ENCODE measurements around the gene DNAJC27.

The DNAJC27 gene

DNA sequence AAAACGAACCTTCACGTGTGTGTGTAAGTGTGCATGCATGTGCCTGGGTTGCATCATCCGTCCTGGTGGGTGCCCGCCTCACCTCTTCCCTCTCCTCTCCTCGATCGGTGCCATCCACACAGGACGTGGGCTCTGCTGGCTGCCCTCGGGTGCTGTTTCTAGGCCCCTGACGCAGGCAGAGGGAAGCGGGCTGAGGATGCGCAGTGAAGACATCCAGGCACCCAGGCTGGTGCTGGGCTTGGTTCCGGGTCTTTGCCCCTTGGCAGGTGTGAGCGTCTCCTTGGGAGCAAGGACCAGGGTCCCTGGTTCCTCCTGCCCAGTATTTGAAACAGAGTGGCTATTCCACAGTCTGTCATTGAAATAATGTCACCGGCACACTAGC is 45.5 kb downstream of the DNAJC27 start:
- no peak for DNase-seq (ENCODE audit: low read depth, low spot score)

- DNase-seq (ENCODE audit: low read depth, low spot score) = no peak
These were observed 45.9 kb downstream of the DNAJC27 start for GRCh38 chr2:24925815-24926214.

DNA sequence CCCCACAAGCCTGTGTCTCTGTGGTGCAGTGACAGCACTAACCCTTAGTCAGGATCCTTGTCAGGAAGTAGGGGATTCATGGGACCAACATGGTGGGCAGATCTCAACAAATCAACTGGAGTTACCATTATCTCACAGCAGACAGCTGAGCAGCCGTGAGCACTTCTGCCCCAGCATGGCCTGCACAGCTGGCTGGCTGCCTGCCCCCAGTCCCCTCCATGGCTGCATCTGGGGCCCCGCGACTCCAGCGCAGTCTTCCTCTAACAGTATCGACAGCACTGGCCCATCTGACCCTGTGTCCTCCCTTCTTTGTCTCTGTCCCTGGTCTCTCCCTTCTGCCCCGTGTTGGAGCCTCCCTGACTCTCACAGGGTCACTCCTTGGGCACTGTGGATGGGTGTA is 47.0 kb downstream of the DNAJC27 start:
- no peak for DNase-seq (ENCODE audit: low read depth, low spot score)

- DNase-seq (ENCODE audit: low read depth, low spot score) = no peak
These were observed 47.5 kb downstream of the DNAJC27 start for GRCh38 chr2:24924266-24924665.

GRCh38 chr2:24923106-24923505 is 48.6 kb downstream of the DNAJC27 start:
- DNase-seq (ENCODE audit: low read depth, low spot score) = no peak

DNA sequence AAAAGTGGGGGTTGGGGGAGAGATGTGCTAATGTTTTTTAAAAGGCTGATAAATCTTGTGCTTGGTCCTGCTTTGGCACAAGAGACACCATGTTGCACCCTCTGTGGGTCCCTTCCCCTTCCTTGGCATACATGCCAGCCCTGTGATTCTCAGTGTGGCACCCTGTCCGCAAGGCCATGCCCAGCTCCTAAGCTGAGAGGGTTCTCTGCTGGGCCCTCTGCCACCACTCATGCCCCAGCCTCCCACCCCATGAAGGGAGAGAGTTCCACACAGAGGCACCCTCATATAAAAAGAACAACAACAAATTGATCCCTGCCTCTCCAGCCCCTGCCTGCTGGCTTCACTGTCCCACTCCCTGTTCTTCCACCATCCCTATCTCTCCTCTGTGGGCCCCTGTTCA is 49.2 kb downstream of the DNAJC27 start:
- no peak for DNase-seq (ENCODE audit: low read depth, low spot score)

GRCh38 chr2:24920809-24921441 is 50.8 kb downstream of the DNAJC27 start:
- DNase-seq (ENCODE audit: low read depth, low spot score) = no peak

- no peak for DNase-seq (ENCODE audit: low read depth, low spot score)
These were observed 51.5 kb downstream of the DNAJC27 start, which contains the start of gene ADCY3 for GRCh38 chr2:24920098-24920808. Gene ADCY3, minus strand, starts transcription at chr2:24920237. Its CDS starts 1,250 bp downstream, at chr2:24918987.

DNA sequence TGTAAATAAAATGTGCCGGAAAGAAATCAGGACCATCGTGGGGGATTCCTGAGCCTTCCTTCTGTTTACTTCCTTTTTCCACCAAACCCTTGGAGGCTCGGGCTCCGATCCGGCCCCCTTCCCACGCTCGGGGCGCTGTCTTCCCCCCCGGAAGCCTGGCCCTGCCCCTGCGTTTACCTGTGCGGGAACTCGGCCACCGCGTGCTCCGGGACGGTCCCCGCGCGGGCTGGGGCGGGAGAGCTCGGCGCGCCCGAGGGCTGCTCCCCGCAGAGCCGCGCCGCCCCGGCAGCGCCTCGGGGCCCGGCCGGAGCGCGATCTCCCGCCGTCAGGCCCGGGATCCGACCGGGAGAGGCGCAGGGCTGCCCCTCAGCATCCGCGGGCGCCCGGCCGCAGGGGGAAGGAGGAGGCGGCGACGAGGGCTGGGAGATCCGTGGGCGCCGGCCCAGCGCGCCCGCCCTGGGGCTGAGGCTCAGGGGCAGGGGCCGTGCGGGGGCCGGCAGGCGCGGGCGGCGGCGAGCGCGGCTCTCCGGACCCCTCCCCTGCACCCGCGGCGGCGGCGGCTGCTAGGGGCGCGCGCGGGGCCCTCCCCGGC is 52.2 kb downstream of the DNAJC27 start:
- no peak for DNase-seq (ENCODE audit: low read depth, low spot score)

DNA sequence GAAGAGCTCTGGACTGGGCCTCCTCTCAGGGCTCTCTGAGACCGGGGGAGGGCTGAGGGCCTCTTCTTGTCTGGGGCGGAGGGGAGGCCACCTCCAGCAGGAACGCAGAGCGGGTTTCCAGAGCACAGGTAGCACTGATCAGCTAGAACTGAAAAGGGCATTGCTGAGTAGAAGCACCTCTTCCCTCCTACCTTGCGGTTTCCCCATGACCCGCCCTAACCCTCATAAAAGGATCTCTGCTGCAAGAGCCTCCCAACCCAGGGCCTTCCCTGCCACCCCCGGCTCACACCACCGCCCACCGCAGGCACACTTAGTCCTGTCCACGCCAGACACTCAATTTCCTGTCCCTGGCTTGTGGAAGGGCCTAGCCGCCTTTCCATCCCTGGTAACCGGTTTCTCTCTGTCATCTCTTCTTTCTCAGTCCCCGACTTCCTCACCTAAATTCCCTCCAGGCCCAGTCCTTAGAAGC is 52.7 kb downstream of the DNAJC27 start:
- no peak for DNase-seq (ENCODE audit: low read depth, low spot score)

GRCh38 chr2:24918326-24919036 is 53.3 kb downstream of the DNAJC27 start:
- no peak for DNase-seq (ENCODE audit: low read depth, low spot score)

GRCh38 chr2:24917731-24918325 is 53.9 kb downstream of the DNAJC27 start:
- no peak for DNase-seq (ENCODE audit: low read depth, low spot score)

DNA sequence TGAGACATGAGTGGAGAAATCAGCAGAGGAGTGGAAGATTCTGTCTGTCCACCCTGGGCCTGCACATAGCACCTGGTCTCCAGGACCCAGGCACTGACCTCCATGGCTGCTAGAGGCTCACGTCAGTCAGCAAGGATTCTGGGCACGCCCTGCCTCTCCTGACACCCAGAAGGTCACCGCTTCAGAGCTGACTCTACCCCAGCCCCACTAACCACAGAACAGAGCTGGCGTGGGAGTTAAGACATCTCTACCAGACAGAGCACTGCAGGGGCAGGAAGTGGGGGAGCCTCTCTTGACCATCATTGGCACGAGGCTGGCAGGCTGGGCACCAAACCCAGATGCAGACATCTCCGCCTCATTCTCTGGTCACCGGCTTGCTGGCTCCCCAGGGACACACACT is 54.7 kb downstream of the DNAJC27 start:
- DNase-seq (ENCODE audit: low read depth, low spot score) = no peak

- DNase-seq (ENCODE audit: low read depth, low spot score) = peak; percentile 26
These were observed 56.0 kb downstream of the DNAJC27 start for GRCh38 chr2:24915796-24916195.

- DNase-seq (ENCODE audit: low read depth, low spot score) = no peak
These were observed 56.6 kb downstream of the DNAJC27 start for GRCh38 chr2:24915175-24915574.

DNA sequence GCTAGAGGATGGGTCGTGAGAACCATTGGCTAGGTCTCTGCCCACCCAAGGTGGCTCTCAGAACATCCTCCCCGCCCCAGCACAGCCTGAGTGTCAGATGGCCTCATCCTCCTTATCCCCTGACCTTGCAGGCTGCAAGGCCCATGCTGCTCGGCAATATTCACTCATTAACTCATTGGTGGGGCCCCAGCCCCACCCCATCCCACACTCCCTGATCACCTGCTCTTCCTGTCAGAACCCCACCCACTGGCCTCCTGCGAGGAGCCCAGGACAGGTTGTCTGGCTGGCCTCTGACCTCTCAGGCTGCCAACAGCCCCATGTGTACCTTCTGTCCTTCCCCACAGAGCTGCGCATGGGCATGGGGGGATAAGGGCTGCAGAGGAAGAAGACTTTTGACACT is 57.0 kb downstream of the DNAJC27 start:
- DNase-seq (ENCODE audit: low read depth, low spot score) = no peak

- DNase-seq (ENCODE audit: low read depth, low spot score) = no peak
These were observed 57.8 kb downstream of the DNAJC27 start for GRCh38 chr2:24913911-24914310.

DNA sequence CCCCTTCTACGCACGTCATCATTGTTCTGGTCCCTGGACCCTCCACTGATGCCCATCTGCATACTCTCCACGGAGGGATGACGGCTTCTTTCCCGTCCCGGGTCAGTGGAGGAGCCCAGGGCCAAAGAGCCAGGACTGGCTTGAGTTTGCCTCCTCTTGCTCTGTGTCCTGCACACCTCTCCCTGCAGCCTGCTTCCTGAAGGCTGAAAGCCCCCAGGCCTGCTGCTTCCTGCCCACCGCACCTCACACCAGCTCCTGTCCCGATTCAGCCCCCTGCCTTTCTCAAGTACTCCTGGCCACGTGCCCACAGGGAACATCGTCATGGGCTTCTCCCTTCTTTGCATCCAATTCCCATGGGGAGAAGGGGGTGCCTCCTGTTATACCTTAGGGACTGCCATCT is 58.8 kb downstream of the DNAJC27 start:
- no peak for DNase-seq (ENCODE audit: low read depth, low spot score)

GRCh38 chr2:24912523-24912922 is 59.2 kb downstream of the DNAJC27 start:
- no peak for DNase-seq (ENCODE audit: low read depth, low spot score)

DNA sequence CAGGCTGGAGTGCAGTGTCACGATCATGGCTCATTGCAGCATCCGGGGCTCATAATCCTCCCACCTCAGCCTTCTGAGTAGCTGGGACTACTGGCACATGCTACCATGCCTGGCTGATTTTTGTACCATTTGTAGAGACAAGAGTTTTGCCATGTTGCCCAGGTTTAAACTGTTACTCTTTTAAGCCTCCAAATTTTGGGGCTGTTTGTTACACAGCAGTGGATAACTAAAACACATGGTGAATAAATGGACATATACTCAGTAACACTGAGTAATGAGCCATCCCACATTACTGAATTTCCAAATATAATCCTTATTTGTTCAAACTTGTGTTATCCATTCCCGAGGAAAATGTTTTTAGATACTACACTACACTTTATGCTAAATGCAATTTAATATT is 61.5 kb downstream of the DNAJC27 start:
- DNase-seq (ENCODE audit: low read depth, low spot score) = no peak

DNA sequence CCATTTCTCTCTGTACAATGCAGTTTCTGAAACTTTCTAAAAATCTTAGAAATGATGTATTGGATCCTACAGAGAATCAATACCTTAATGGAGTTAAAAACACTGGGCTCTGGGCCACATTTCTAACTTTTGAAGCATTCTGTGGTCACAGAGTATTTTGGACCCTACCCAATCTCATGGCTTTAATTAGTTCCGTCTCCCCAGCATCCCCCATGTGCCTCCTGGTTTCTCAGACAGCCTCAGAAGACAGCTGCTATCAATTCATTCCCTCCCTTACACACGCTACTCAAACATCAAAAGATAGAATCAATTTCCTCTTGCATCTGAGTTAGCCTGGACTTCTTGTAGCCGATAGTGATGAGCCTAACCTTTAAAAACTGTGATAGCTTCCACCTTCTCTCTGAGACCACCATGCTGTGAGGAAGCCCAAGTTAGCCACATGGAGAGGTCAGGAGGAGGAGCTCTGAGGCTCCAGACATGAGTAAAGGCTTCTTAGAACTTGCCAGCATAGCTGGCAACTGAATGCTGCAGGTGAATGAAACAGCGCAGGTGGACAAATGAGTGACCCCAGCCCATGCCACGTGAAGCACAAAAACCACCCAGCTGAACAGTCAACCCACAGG is 62.1 kb downstream of the DNAJC27 start:
- no peak for DNase-seq (ENCODE audit: low read depth, low spot score)

Data from smooth muscle cell of the brain vasculature (primary cell).